Small intestine (tissue), 7 donors: Measurements from ENCODE around the gene LITAF. TPM values are rescaled to one million over a fixed set of nuclear protein-coding genes. Genes with fewer than 3 reads are reported as not detected.

Experiments used
- DNase-seq, 2 donors: peaks; one replicate each; pipeline versions ENCODE4 v3.0.0 to v3.0.0-alpha.2; 2013
- FAIRE-seq: peaks from 2 replicates; lab custom pipeline; 2012; peaks lifted over from hg19 to GRCh38; lab: Jason Lieb, UNC
- H3K27ac ChIP-seq, 3 donors: one replicate each; pipeline ENCODE4 v1.5.1; 2013; ENCODE audit warnings: low read length in 2 of 3, mild to moderate bottlenecking in 2 of 3, control low read depth in 1 of 3, inconsistent platforms in 1 of 3, low read depth in 1 of 3, moderate library complexity in 1 of 3
- H3K27me3 ChIP-seq, 3 donors: one replicate each; pipeline ENCODE4 v1.6.1; 2013; ENCODE audit warnings: low read length in 3 of 3, inconsistent platforms in 1 of 3; ENCODE audit not compliant: control insufficient read depth in 3 of 3, insufficient read depth in 3 of 3
- H3K36me3 ChIP-seq, 3 donors: one replicate each; pipeline ENCODE4 v1.6.1; 2013; ENCODE audit warnings: low read length in 3 of 3, inconsistent platforms in 1 of 3, low read depth in 1 of 3, mild to moderate bottlenecking in 1 of 3, moderate library complexity in 1 of 3; ENCODE audit not compliant: control insufficient read depth in 3 of 3, insufficient read depth in 2 of 3
- H3K4me1 ChIP-seq, 3 donors: one replicate each; pipeline ENCODE4 v1.6.1; 2013; ENCODE audit warnings: low read length in 2 of 3, inconsistent platforms in 1 of 3, low read depth in 1 of 3, mild to moderate bottlenecking in 1 of 3, moderate library complexity in 1 of 3; ENCODE audit not compliant: control insufficient read depth in 3 of 3, insufficient read depth in 2 of 3
- H3K4me3 ChIP-seq, 3 donors: one replicate each; pipeline ENCODE4 v1.5.1; 2013; ENCODE audit warnings: low read length in 3 of 3, control low read depth in 1 of 3, inconsistent platforms in 1 of 3, low read depth in 1 of 3, mild to moderate bottlenecking in 1 of 3, moderate library complexity in 1 of 3
- H3K9me3 ChIP-seq, 2 donors: one replicate each; pipeline ENCODE4 v1.6.1; 2013; ENCODE audit warnings: low read depth in 1 of 2, low read length in 1 of 2; ENCODE audit not compliant: control insufficient read depth in 2 of 2, insufficient read depth in 1 of 2
- WGBS, 3 donors: extraction: QIAGEN DNeasy Blood & Tissue Kit; methylation state at CpG; one replicate each; pipeline ENCODE4 v1.1.7; 2013; 5-methylcytosine and 5-hydroxymethylcytosine counted together
- polyA plus RNA-seq, 4 donors: library from polyadenylated mRNA; stranded (reverse) in 3 of 4; unstranded in 1 of 4; fragments of 200-250 nt in 3 of 4; fragments of 120-200 nt in 1 of 4; gene quantifications; one replicate each; pipeline versions ENCODE4 v1.2.1 to v1.2.3, GENCODE V29; 2013
- donor health status: healthy with polysubstance abuse.
- donor health status: control.
- donor health status: control.
- donor health status: Bipolar disorder and iron deficiency.
- donor health status: healthy.

LITAF gene
- polyA plus RNA-seq, 4 donors = 18.1 to 112 (median 46.2) TPM

- DNase-seq = no peak
- peaks cover 0 to 4% of the 10 kb centered on the region in 2 donors for H3K9me3 ChIP-seq
- H3K4me1 ChIP-seq = peaks cover 0 to 14% (median 4%) of the 10 kb centered on the region in 3 donors
- no peak overlapping the region for H3K4me3 ChIP-seq
- no peaks in the 10 kb centered on the region for H3K27me3 ChIP-seq
- no peak overlapping the region for H3K27ac ChIP-seq
- H3K36me3 ChIP-seq = no peaks in the 10 kb centered on the region
- WGBS, 3 donors = 75 to 78% (median 75%) methylated on average over 7 of the region's 7 CpGs
- FAIRE-seq = no peak
Measured at GRCh38 chr16:11588321-11589197, 1.8 kb upstream of the LITAF start.

GRCh38 chr16:11587643-11588247 lies 1.0 kb upstream of the LITAF start:
- peak overlapping the region in 2 of 3 donors; percentile 82 to 97 for H3K4me3 ChIP-seq
- H3K9me3 ChIP-seq = peaks cover 0 to 4% of the 10 kb centered on the region in 2 donors
- H3K27ac ChIP-seq = peak overlapping the region in 2 of 3 donors; percentile 74 to 86
- H3K4me1 ChIP-seq = peaks cover 0 to 14% (median 8%) of the 10 kb centered on the region in 3 donors
- WGBS, 3 donors = 58 to 76% (median 71%) methylated on average over 14 of the region's 14 CpGs
- no peaks in the 10 kb centered on the region for H3K27me3 ChIP-seq
- no peak for DNase-seq
- no peak for FAIRE-seq
- no peaks in the 10 kb centered on the region for H3K36me3 ChIP-seq

GRCh38 chr16:11586378-11586855 lies 302 bp downstream of the LITAF start:
- peak overlapping the region; percentile 67 to 86 (median 79) for H3K27ac ChIP-seq
- no peaks in the 10 kb centered on the region for H3K36me3 ChIP-seq
- peaks cover 0 to 4% of the 10 kb centered on the region in 2 donors for H3K9me3 ChIP-seq
- no peaks in the 10 kb centered on the region for H3K27me3 ChIP-seq
- 0 to 5% (median 1%) methylated on average over 8 to 48 of the region's 48 CpGs for WGBS, 3 donors
- peak overlapping the region; percentile 82 to 97 (median 88) for H3K4me3 ChIP-seq
- no peak for DNase-seq
- peaks cover 0 to 14% (median 8%) of the 10 kb centered on the region in 3 donors for H3K4me1 ChIP-seq
- FAIRE-seq = no peak

- peak in 1 of 2 donors; percentile 43 for DNase-seq
- Histone ChIP-seq H3K36me3 (peaks cover 0 to under 1% (median 0%) of the 10 kb centered on the region in 3 donors), H3K27me3 (no peaks in the 10 kb centered on the region), H3K27ac (peak overlapping the region; percentile 67 to 86 (median 79)), H3K4me1 (peaks cover 0 to 14% (median 14%) of the 10 kb centered on the region in 3 donors), H3K9me3 (peaks cover 0 to 5% of the 10 kb centered on the region in 2 donors), H3K4me3 (peak overlapping the region; percentile 82 to 97 (median 88))
- no peak for FAIRE-seq
- 15 to 26% (median 21%) methylated on average over 29 of the region's 29 CpGs for WGBS, 3 donors
Measured at GRCh38 chr16:11585460-11586377, 1.0 kb downstream of the LITAF start.

GRCh38 chr16:11583889-11584565 lies 2.7 kb downstream of the LITAF start:
- Histone ChIP-seq H3K4me3 (peak overlapping the region in 1 of 3 donors; percentile 97), H3K27ac (peak overlapping the region; percentile 12 to 78 (median 48)), H3K9me3 (peaks cover 0 to 7% of the 10 kb centered on the region in 2 donors), H3K36me3 (peaks cover 0 to 3% (median 0%) of the 10 kb centered on the region in 3 donors), H3K4me1 (peaks cover 0 to 18% (median 14%) of the 10 kb centered on the region in 3 donors), H3K27me3 (no peaks in the 10 kb centered on the region)
- WGBS, 3 donors = 3 to 8% (median 6%) methylated on average over 7 of the region's 7 CpGs
- peak; percentile 40 to 61 for DNase-seq
- FAIRE-seq = no peak

GRCh38 chr16:11583166-11583565 lies 3.6 kb downstream of the LITAF start:
- H3K27me3 ChIP-seq = no peaks in the 10 kb centered on the region
- H3K36me3 ChIP-seq = peaks cover 0 to 3% (median 0%) of the 10 kb centered on the region in 3 donors
- peaks cover 0 to 18% (median 14%) of the 10 kb centered on the region in 3 donors for H3K4me1 ChIP-seq
- DNase-seq (no peak), FAIRE-seq (no peak)
- H3K27ac ChIP-seq = peak overlapping the region in 1 of 3 donors; percentile 8
- H3K4me3 ChIP-seq = no peak overlapping the region
- WGBS, 3 donors = 67 to 89% (median 81%) methylated on average over 7 of the region's 7 CpGs
- H3K9me3 ChIP-seq = peaks cover 0 to 7% of the 10 kb centered on the region in 2 donors

- no peak for DNase-seq
- Histone ChIP-seq H3K36me3 (peaks cover 0 to 7% (median 0%) of the 10 kb centered on the region in 3 donors), H3K27ac (no peak overlapping the region), H3K4me1 (peaks cover 0 to 18% (median 9%) of the 10 kb centered on the region in 3 donors), H3K27me3 (no peaks in the 10 kb centered on the region), H3K4me3 (no peak overlapping the region), H3K9me3 (peaks cover 0 to 7% of the 10 kb centered on the region in 2 donors)
- 59 to 77% (median 70%) methylated on average over 7 of the region's 7 CpGs for WGBS, 3 donors
- no peak for FAIRE-seq
Measured at GRCh38 chr16:11582157-11582814, 4.4 kb downstream of the LITAF start.
